Mammary epithelial cell (primary cell): ENCODE data around the gene DGCR2.

Experiments used
- EZH2 ChIP-seq: IDR thresholded peaks from 2 replicates; pipeline ENCODE4 v1.6.1; 2012; ENCODE audit warnings: low read length, inconsistent platforms, borderline replicate concordance
- TF ChIP-seq, protein P1 (sequence below), 2 donors: IDR thresholded peaks in 1 of 2; conservative IDR thresholded peaks in 1 of 2; 2 replicates each; pipeline ENCODE4 v1.5.1; 2011 to 2012; ENCODE audit warnings: inconsistent platforms in 2 of 2, low read length in 2 of 2, mild to moderate bottlenecking in 2 of 2, control low read depth in 1 of 2, low read depth in 1 of 2; ENCODE audit not compliant: insufficient read depth in 1 of 2; ENCODE audit errors: extremely low read depth in 1 of 2

GRCh38 chr22:19002684-19003038 lies 119.6 kb downstream of the DGCR2 start:
- TF ChIP-seq, protein P1, sequence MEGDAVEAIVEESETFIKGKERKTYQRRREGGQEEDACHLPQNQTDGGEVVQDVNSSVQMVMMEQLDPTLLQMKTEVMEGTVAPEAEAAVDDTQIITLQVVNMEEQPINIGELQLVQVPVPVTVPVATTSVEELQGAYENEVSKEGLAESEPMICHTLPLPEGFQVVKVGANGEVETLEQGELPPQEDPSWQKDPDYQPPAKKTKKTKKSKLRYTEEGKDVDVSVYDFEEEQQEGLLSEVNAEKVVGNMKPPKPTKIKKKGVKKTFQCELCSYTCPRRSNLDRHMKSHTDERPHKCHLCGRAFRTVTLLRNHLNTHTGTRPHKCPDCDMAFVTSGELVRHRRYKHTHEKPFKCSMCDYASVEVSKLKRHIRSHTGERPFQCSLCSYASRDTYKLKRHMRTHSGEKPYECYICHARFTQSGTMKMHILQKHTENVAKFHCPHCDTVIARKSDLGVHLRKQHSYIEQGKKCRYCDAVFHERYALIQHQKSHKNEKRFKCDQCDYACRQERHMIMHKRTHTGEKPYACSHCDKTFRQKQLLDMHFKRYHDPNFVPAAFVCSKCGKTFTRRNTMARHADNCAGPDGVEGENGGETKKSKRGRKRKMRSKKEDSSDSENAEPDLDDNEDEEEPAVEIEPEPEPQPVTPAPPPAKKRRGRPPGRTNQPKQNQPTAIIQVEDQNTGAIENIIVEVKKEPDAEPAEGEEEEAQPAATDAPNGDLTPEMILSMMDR (conservative IDR thresholded peaks at IDR 0.05 in 1 of 2, IDR thresholded peaks at IDR 0.05 in 1 of 2; ENCODE audit: extremely low read depth in 1 of 2, insufficient read depth in 1 of 2, low read depth in 1 of 2, low read length in 2 of 2): no peak
- TF ChIP-seq EZH2: no peak
